HG02571 (cell line): Measurements from ENCODE around the gene CD27.

Experiments
- ATAC-seq: cut with Tn5 transposase; IDR thresholded peaks from one replicate; pipeline ENCODE4 v1.9.1; 2021; ENCODE audit warnings: mild to moderate bottlenecking, moderate library complexity; ENCODE audit not compliant: unreplicated experiment

CD27 gene

DNA sequence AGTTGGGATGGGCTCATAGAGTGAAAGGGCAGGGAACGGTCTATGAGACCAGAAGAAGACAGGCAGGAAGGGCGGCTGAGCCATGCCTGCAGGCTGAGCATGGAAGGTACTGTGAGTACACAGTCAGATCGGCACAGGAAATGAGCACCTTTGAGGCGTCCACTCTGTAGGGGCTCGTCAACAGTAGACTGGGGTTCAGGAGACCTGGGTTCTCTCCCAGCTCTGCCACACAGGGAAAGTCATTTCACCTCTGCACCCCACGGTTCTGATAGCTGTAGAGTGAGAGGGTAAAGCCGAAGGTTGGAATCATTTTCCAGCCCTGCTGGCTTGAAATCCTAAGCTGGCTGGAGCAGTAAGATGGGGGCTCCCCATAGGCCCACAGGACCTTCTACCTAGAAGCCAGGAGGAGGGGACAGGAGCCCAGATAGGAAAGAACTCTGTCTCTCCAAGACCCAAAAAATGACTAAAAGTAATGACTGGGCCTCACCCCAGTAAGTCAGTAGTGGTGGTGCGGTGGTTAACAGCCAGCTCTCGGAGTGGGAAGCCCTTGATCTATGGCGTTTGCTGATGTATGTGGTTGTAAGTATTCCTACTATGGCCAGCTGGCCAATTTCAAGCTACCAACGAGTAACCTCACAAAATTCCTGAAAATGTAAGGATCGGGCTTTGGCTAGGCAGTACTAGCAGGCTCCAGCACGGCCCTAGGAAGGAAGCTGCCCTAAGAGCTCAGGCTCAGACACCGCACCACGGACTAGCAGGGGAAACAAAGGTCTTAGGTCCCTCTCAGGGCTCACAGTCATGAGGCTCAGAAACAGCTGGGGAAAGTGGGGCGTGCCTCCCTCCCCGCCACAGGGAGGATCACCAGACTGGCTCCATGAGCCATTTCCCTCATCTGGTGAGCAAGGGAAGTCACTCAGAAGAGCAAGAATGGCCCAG lies 10.3 kb upstream of the CD27 start:
- no peak for ATAC-seq

GRCh38 chr12:6435961-6436715 lies 8.6 kb upstream of the CD27 start:
- ATAC-seq, result no peak

DNA sequence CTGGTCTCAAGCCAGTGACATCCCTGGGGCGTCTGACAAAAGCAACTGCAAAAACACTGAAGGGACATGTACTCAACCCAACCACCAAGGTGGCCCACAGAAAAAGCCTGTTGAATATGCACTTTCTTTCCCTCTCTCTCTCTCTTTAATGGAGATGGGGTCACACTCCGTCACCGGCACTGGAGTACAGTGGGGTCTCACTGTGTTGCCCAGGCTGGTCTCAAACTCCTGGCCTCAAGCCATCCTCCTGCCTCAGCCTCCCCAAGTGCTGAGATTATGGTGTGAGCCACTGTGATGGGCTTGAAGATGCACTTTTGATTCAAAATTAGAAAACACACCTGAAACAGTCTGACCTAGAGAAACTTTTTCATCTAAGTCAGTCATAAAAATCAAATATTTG lies 7.2 kb upstream of the CD27 start:
- no peak for ATAC-seq

DNA sequence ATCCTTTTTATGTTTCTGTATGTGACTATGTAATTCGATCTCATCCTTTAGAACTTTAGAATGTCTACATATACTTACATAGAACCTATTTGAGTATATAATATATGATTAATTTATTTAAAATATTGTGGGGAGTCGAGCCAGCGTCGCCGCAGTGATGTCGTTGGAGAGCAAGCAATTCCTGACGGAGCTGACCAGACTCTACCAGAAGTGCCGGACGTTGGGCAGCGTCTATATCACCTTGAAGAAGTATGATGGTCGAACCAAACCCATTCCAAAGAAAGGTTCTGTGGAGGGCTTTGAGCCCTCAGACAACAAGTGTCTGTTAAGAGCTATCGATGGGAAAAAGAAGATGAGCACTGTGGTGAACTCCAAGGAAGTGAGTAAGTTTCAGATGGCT lies 6.4 kb upstream of the CD27 start:
- no peak for ATAC-seq

DNA sequence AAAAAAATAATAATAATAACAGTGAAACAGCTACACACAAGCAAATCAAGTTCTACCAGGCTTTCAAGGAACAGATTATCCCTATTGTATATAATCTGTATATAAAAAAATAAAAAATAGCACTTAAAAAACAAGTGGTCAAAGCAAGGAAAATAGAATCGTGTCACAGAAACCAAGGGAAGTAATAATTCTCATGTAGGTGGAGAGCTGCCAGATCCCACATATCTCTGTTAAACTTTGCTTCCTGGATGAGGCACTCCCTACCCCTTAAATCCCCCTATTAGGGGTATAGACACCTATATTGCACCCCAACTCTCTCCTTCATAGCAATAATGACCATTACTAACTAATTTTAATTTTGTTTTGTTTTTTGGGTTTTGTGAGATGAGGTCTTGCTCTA lies 4.4 kb upstream of the CD27 start:
- no peak for ATAC-seq

GRCh38 chr12:6442836-6443235 lies 1.9 kb upstream of the CD27 start:
- ATAC-seq, result no peak

GRCh38 chr12:6443361-6443983 lies 1.3 kb upstream of the CD27 start:
- no peak for ATAC-seq

GRCh38 chr12:6444031-6444430 lies 724 bp upstream of the CD27 start:
- ATAC-seq, result no peak

DNA sequence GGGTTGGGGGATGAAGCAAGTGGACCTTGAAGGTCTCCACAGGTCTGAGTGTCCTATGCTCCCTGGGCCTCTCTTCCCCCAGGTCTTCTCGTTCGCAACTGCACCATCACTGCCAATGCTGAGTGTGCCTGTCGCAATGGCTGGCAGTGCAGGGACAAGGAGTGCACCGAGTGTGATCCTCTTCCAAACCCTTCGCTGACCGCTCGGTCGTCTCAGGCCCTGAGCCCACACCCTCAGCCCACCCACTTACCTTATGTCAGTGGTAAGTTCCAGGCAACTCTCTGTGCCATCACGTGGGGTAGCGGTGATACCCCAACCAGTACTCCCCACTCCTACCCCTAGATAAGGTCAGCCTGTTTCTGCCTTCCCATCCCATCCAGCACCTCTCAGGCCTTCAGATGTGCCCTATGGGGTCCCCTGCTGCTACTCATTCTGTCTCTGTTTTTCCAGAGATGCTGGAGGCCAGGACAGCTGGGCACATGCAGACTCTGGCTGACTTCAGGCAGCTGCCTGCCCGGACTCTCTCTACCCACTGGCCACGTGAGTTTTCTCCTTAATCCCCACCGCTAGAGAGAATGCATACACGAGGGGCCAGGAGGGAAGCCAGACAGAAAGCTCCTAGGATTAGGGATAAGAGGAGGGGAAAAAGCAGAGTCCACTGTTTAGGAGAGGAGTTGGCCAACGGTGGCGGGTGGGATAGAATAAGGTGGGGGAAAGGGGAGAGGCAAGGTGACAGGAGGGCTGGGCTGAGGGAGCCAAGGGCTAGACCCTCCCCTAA lies 5.5 kb downstream of the CD27 start:
- ATAC-seq, result no peak

DNA sequence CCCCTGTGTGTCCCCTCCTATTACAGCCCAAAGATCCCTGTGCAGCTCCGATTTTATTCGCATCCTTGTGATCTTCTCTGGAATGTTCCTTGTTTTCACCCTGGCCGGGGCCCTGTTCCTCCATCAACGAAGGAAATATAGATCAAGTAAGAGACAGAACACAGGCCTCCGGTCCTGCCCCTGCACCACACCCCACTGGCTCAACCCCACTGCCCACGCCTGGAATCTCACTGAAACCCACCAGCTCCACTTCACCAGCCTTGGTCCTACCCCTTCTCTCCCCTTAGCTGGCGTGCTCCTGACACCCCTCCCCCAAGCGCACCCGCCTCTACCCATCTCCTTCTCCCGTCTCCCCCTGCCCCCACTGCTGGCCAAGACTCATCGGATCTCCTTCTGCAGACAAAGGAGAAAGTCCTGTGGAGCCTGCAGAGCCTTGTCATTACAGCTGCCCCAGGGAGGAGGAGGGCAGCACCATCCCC lies 6.2 kb downstream of the CD27 start:
- ATAC-seq, result no peak

DNA sequence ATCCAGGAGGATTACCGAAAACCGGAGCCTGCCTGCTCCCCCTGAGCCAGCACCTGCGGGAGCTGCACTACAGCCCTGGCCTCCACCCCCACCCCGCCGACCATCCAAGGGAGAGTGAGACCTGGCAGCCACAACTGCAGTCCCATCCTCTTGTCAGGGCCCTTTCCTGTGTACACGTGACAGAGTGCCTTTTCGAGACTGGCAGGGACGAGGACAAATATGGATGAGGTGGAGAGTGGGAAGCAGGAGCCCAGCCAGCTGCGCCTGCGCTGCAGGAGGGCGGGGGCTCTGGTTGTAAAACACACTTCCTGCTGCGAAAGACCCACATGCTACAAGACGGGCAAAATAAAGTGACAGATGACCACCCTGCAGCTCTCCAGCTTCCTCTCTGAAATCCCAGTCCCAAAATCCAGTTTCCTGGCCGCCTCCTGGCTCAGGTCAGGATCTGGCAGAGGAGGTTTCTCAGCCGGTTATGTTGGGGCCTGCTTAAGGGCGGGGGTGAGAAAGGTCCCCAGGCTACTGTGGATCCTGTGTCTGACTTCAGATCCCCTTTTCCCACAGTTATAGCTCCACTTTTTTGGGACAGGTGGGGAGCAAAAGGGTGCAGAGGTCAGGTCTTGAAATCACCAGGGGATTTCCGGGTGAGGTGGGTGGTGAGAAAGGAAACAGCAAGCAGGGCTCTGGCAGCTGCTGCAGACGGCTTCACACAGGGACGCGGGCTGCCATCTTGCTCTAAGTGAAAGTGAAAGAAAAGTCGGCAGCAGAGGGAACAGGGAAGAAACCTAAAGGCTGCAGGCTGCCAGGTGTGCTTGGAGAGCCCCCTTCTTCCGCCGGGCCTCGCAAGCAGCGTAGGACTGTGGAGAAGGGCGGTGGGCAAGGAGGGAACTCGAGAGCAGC lies 6.8 kb downstream of the CD27 start, which contains the start of gene TAPBPL:
Gene TAPBPL, plus strand, starts transcription at position 695 of the 897 bp plus-strand sequence. CDS start 207 bp downstream, outside the sequence.
- peak; percentile 63 for ATAC-seq

DNA sequence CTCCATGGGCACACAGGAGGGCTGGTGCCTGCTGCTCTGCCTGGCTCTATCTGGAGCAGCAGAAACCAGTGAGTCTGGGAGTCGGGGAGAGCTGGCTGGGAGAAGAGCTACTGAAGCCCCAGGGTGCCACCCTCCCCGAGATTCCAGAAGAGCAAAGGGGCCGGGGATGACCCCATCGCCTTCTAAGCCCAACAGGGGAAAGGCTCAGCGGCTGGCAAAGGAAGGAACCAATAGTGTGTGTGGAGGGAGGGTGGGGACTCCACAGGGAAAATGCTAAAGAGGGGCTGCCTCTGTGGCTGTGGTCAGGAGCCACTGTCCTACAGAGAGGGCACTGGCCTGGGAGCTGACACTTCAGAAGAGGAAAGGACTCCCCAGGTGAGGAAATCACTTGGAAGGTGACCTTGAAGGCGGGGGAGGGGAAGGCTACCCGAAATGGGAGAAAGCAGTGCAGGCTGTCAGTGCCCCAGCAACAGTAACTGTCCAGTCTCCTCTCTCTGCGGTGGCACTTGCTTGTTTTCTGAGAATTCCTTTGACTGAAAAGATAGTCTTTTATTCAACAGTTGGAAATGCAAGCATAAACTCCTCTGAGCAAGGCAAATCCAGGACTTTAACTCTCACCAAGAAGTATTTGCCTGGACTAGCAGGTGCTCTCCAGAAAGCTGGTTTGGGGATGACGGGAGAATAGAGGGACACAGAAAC lies 7.6 kb downstream of the CD27 start:
- no peak for ATAC-seq

GRCh38 chr12:6452944-6453630 lies 8.3 kb downstream of the CD27 start:
- ATAC-seq, result no peak

- no peak for ATAC-seq
These were observed 12.6 kb downstream of the CD27 start for GRCh38 chr12:6457220-6457945.

- ATAC-seq, result no peak
These were observed 13.7 kb downstream of the CD27 start for GRCh38 chr12:6458281-6459003.

DNA sequence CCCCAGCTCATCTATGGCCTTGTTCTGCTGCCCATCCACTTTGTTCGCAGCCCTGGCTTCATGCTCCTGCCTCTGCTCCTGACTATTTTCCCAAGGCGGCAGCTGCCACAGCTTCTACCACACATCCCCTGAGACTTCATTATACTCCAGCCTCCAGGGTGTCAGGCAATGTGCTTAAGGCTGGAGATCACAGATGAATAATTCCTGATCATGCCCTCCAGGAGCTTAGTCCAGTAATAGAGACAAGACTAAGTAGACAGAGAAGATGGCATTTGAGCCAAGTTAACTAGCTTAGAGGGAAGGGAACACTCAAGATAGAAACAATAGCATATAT lies 14.2 kb downstream of the CD27 start:
- ATAC-seq, result no peak

DNA sequence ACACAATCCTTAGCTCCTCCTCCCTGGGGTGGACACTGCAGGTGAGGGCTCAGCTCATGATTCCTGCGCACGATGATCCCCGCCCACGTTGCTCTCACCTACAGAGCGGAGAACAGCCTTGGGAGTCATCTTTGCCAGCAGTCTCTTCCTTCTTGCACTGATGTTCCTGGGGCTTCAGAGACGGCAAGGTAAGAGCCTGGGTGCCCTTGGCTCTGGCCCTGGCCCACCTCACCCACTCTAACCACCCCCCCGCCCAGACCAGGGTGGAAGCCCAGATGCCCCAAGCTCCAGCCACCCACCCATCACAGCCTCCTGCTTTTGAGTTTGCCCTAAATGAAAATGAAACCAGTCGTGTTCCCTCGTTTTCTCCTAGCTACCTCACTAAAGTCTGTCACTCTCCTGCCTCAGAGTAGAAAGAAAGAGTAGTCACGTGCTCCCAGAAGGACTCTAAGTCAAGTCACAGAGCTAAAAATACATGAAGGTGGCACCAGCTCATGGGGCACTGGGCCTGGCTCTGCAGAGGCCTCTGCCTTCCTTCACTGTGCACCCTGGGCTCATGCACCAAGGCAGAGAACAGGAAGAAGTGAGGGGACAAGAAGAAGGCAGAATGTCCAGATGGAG lies 16.1 kb downstream of the CD27 start:
- no peak for ATAC-seq
